Measurements from ENCODE around the gene MGMT.

DNA sequence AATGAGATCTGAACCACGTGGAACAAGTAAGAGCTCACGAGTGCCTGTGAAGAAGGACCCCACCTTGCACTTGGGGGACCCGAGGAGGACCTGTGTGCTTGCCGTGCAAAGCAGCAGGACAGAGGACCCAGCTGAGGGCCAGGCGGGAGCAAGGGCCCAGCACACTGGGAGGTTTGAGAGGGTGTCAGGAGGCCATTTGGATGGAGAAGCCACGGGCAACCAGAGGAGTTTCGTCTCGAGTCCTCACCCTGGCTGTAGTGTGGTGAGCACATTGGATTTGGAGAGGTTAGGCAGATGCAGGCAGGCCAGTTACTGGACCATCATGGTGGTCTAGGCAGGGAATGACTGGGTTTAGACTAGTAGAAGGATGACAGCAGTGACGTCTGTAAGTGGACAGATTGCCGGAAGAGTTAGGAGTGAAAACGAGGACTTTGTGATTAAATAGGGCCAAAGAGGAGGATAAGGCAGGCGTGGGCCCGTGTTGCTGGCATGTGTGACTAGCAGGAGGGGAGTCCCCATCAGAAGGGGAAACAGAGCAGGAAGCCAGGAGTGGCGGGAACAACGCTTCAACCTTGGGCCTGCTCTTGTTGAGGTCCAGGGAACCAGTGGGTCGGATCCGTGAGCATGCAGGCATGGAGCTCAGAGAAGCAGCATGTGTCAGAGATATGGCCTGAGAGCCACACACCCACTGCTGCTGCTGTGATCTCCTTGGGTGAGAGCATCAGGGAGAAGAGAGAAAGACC is 208.2 kb downstream of the MGMT start:
- TF ChIP-seq SP1 (IDR thresholded peaks at IDR 0.05) (no peak), TAF1 (conservative IDR thresholded peaks at IDR 0.05) (no peak), JUND (IDR thresholded peaks at IDR 0.05) (no peak), RAD21 (IDR thresholded peaks at IDR 0.05) (no peak), GABPA (IDR thresholded peaks at IDR 0.05 in 1 of 2, conservative IDR thresholded peaks at IDR 0.05 in 1 of 2) (no peak), EGR1 (IDR thresholded peaks at IDR 0.05; ENCODE audit: low read depth in 2 of 2) (no peak), HNF4G (IDR thresholded peaks at IDR 0.05) (no peak), YY1 (IDR thresholded peaks at IDR 0.05) (no peak), FOXA2 (IDR thresholded peaks at IDR 0.05) (no peak)
- TF ChIP-seq, protein P1, sequence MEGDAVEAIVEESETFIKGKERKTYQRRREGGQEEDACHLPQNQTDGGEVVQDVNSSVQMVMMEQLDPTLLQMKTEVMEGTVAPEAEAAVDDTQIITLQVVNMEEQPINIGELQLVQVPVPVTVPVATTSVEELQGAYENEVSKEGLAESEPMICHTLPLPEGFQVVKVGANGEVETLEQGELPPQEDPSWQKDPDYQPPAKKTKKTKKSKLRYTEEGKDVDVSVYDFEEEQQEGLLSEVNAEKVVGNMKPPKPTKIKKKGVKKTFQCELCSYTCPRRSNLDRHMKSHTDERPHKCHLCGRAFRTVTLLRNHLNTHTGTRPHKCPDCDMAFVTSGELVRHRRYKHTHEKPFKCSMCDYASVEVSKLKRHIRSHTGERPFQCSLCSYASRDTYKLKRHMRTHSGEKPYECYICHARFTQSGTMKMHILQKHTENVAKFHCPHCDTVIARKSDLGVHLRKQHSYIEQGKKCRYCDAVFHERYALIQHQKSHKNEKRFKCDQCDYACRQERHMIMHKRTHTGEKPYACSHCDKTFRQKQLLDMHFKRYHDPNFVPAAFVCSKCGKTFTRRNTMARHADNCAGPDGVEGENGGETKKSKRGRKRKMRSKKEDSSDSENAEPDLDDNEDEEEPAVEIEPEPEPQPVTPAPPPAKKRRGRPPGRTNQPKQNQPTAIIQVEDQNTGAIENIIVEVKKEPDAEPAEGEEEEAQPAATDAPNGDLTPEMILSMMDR (IDR thresholded peaks at IDR 0.05; ENCODE audit: low read depth, low read length, missing input control), result no peak
- TF ChIP-seq, protein P2, sequence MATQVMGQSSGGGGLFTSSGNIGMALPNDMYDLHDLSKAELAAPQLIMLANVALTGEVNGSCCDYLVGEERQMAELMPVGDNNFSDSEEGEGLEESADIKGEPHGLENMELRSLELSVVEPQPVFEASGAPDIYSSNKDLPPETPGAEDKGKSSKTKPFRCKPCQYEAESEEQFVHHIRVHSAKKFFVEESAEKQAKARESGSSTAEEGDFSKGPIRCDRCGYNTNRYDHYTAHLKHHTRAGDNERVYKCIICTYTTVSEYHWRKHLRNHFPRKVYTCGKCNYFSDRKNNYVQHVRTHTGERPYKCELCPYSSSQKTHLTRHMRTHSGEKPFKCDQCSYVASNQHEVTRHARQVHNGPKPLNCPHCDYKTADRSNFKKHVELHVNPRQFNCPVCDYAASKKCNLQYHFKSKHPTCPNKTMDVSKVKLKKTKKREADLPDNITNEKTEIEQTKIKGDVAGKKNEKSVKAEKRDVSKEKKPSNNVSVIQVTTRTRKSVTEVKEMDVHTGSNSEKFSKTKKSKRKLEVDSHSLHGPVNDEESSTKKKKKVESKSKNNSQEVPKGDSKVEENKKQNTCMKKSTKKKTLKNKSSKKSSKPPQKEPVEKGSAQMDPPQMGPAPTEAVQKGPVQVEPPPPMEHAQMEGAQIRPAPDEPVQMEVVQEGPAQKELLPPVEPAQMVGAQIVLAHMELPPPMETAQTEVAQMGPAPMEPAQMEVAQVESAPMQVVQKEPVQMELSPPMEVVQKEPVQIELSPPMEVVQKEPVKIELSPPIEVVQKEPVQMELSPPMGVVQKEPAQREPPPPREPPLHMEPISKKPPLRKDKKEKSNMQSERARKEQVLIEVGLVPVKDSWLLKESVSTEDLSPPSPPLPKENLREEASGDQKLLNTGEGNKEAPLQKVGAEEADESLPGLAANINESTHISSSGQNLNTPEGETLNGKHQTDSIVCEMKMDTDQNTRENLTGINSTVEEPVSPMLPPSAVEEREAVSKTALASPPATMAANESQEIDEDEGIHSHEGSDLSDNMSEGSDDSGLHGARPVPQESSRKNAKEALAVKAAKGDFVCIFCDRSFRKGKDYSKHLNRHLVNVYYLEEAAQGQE (IDR thresholded peaks at IDR 0.05), result no peak
- TF ChIP-seq, protein P3, sequence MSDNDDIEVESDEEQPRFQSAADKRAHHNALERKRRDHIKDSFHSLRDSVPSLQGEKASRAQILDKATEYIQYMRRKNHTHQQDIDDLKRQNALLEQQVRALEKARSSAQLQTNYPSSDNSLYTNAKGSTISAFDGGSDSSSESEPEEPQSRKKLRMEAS (IDR thresholded peaks at IDR 0.05), result no peak

Data from liver (tissue), 3 donors.